ENCODE data around the gene TST.
A peak's percentile ranks its signal among the peaks of the same experiment; 100 is the strongest.

Gene TST

GRCh38 chr22:37032134-37032534 lies 12.9 kb upstream of the TST start:
- DNase-seq: no peak

GRCh38 chr22:37030560-37031281 lies 11.5 kb upstream of the TST start:
- no peak for DNase-seq

GRCh38 chr22:37028692-37029674 lies 9.7 kb upstream of the TST start:
- no peak for DNase-seq

GRCh38 chr22:37027556-37027955 lies 8.3 kb upstream of the TST start:
- no peak for DNase-seq

GRCh38 chr22:37026325-37026724 lies 7.1 kb upstream of the TST start:
- no peak for DNase-seq

- no peak for DNase-seq
Measured at GRCh38 chr22:37025500-37026070, 6.3 kb upstream of the TST start.

- no peak for DNase-seq
Measured at GRCh38 chr22:37024339-37025157, 5.3 kb upstream of the TST start.

GRCh38 chr22:37023743-37024338 lies 4.6 kb upstream of the TST start:
- no peak for DNase-seq

- DNase-seq: no peak
Measured at GRCh38 chr22:37022483-37023337, 3.5 kb upstream of the TST start.

GRCh38 chr22:37021710-37022482 lies 2.6 kb upstream of the TST start:
- peak; percentile 52 for DNase-seq

- DNase-seq: no peak
Measured at GRCh38 chr22:37021041-37021440, 1.8 kb upstream of the TST start.

- DNase-seq: no peak
Measured at GRCh38 chr22:37020192-37020479, 889 bp upstream of the TST start.

- DNase-seq: no peak
Measured at GRCh38 chr22:37018815-37019308, 385 bp downstream of the TST start.

GRCh38 chr22:37018086-37018814 lies 997 bp downstream of the TST start:
- DNase-seq: no peak

- DNase-seq: no peak
Measured at GRCh38 chr22:37017356-37017755, 1.9 kb downstream of the TST start.

GRCh38 chr22:37016134-37016910 lies 2.9 kb downstream of the TST start:
- DNase-seq: no peak

- no peak for DNase-seq
Measured at GRCh38 chr22:37015587-37015878, 3.7 kb downstream of the TST start.

GRCh38 chr22:37014835-37015586 lies 4.2 kb downstream of the TST start:
- DNase-seq: no peak

- DNase-seq: no peak
Measured at GRCh38 chr22:37014415-37014806, 4.8 kb downstream of the TST start.

All from activated CD8-positive, alpha-beta memory T cell treated with anti-CD3 and anti-CD28 coated beads, Interleukin-2, amount 50 U/mL, for 4 hours (primary cell).